ENCODE data around the gene IFIT2.

The IFIT2 gene

GRCh38 chr10:89343089-89343767 is 41.4 kb downstream of the IFIT2 start:
- peak; percentile 59 to 62 (median 61) for DNase-seq

GRCh38 chr10:89344156-89344555 is 42.3 kb downstream of the IFIT2 start:
- peak; percentile 55 to 66 (median 59) for DNase-seq

- DNase-seq: peak in 2 of 3 donors; percentile 46 to 57
These were observed 43.6 kb downstream of the IFIT2 start for GRCh38 chr10:89345367-89346000.

DNA sequence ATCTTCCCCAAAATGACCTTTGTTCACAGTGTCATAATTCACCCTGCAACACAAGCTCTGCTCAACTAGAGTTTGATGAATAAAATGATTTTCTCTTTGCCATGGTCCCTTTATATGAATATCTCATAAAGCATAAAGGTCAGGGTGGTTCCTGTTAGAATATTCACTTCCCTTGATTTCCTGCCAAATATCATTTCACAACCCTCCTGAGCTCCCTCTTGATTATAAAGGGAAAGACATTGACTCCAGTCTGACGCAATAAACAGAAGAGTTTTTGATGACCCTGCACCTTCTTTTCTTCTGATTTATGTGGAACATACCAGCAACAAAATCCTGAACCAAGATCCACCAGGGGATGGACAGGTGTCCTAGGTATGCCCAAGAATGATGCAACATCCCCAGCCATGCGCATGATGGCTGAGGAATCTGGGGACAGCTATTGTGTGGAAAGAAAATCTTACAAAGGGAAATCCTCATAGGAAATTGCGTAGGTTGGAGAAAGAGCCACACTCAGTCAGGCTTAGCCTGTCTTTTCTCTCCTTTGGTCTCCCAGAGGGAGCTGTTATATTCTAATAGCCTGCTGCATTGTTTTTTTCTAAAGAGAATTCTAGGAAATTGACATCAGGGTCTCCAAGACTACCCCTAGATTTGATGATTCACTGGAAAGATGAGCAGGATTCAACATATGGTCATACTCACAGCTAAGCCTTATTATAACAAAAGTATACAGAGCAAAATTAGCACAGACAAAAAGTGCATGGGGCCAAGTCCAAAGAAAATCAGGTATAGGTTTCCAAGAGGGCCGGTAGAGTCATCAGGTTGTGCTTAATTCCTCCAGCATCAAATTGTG is 44.8 kb downstream of the IFIT2 start:
- peak; percentile 75 to 94 (median 89) for DNase-seq

DNA sequence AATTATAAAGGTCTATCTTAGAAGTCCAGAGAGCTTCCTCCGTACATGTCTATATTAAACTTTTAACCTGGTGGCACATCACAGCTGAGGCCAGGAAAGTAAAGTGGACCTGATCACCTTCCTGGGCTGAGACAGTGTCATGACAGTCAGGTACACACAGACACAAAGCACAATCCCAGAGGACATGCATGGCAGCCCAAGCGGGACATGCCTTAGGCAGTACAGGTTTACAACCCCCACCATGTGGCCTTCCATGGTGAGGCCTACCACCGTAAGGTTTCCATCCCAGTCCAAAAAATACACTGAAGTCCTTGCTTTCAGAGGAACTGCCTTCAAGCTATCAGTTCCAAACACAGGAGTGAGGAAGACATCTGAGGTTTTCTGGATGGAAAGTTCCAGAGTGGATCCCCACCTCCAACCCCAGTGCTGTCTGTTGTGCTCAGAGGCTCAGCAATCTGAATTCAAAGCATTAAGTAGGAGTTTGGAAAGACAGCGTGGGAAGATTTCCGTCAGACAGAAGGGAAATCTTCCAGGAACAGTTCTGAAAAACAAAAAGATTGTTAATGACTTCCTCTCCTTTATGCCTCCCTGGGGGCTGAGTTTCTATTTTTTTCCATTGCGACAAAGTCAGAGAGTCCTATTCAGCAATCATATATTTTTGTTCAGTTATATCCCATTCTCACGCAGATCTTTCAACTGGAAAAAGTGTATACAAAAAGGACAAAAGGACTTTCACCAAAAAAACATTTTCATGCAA is 46.0 kb downstream of the IFIT2 start:
- DNase-seq: peak; percentile 63 to 80 (median 66)

- peak; percentile 37 to 60 (median 40) for DNase-seq
These were observed 46.6 kb downstream of the IFIT2 start for GRCh38 chr10:89348481-89348880.

- DNase-seq: peak in 1 of 3 donors; percentile 18
These were observed 47.1 kb downstream of the IFIT2 start for GRCh38 chr10:89348975-89349374.

DNA sequence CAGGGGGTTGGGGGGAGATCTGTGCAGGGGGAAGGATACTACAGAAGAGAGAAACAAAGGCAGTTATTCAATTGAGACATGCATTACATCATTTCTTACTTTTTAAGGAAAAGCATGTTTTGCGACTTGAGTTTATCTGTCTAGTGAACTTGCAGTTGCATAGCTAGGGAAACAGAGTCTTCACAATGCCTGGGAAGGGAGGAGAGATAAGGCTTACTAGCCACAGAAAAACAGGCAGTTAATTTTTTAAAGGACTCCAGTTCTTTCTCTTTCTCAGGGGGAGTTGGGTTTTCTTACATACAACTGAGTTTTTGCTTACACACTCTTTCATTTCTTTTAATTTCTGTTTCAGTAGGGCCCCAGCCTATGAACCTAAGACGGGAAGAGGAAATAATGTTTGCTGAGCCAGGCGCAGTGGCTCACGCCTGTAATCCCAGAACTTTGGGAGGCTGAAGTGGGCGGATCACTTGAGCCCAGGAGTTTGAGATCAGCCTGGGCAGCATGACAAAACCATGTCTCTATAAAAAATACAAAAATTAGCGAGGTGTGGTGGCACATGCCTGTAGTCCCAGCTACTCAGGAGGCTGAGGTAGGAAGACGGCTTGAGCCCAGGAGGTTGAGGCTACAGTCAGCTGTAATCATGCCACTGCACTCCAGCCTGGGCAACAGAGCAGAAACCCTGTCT is 48.9 kb downstream of the IFIT2 start:
- DNase-seq: peak; percentile 73 to 85 (median 77)

GRCh38 chr10:89351412-89351779 is 49.5 kb downstream of the IFIT2 start:
- DNase-seq: no peak

- DNase-seq: no peak
These were observed 50.1 kb downstream of the IFIT2 start for GRCh38 chr10:89351780-89352597.

DNA sequence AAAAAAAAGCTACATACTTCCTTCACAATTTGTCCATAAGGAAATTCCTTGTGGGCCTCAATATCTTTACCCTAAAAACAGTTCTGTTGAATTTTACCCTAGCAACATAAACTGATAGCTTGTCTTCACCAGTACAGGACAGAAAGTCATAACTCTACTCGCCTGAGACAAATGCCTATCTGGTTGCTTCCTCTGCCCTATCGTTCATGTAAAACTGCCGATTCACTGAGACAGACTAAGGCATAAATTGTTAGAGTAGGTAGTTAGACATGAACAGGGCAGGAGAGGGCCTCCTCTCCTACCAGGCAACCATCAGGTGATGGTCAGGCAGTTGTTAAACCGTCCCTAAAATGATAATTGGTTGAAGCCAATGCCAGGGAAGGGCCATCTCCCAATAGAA is 51.0 kb downstream of the IFIT2 start:
- DNase-seq: no peak

DNA sequence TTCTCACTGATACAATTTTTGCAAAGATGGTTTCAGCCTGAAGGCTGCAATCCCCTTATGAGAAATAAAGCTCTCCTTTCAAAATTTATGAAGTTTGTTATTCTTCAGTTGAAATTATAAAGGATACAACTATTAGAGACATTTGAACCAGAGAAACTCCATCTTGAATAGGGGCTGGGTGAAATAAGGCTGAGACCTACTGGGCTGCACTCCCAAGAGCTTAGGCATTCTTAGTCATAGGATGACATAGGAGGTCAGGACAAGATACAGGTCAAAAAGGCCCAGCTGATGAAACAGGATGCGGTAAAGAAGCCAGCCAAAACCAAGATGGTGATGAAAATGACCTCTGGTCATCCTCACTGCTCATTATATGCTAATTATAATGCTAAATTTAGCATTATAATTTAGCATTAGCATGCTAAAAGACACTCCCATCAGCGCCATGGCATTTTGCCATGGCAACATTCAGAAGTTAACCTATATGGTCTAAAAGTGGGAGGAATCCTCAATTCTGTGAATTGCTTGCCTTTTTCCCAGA is 53.6 kb downstream of the IFIT2 start:
- DNase-seq: peak; percentile 35 to 69 (median 53)

DNA sequence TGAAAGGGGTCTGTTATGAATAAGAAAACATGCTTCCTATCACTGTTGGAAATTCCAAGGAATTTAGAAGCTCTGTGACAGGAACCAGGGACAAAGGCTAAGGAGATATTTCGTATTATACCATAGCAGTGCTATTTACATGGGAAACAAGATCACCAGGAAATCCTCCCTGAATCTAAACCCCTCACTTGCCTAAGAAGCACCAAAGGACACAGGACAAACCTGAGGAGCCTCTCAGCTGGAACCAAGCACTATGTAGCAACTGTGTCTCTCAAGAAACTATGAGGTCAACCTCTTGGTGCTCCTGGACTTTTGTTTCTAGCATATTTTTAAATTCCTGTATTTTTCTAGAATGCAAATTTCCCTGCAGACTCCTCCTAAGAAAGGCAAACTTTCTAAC is 55.2 kb downstream of the IFIT2 start:
- no peak for DNase-seq

GRCh38 chr10:89357975-89358374 is 56.1 kb downstream of the IFIT2 start:
- no peak for DNase-seq

All from suppressor macrophage treated with lipopolysaccharide for 1 hour (primary cell).